B cell (primary cell): ENCODE results near the gene SYNDIG1L.

ENCODE experiments used
- EZH2 ChIP-seq: IDR thresholded peaks from 2 replicates; pipeline ENCODE4 v1.6.1; 2012; ENCODE audit warnings: borderline replicate concordance, low read depth, mild to moderate bottlenecking, moderate library complexity, low read length; ENCODE audit not compliant: insufficient read depth, poor library complexity, severe bottlenecking
- TF ChIP-seq, protein P1 (sequence below): fragments of 200-600 bp; IDR thresholded peaks from one replicate; pipeline ENCODE4 v1.8.0; 2022; ENCODE audit warnings: antibody characterized with exemption, mild to moderate bottlenecking

DNA sequence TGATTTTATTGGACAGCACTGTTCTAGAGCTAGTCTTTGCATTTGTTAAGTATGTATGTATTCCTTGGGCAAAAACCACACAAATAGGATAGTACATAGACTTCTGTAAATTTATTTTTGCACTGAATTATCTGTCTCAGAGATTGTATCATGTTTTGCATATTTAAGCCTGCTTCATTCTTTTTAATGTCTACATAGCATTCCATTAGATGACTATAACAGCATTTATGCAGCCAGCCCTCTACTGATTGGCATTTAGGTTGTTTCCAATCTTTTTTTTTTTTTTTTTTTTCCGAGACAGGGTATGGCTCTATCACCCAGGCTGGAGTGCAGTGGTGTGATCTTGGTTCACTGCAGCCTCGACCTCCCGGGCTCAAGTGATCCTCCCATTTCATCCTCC lies 34.5 kb downstream of the SYNDIG1L start:
- TF ChIP-seq EZH2: no peak
- TF ChIP-seq, protein P1, sequence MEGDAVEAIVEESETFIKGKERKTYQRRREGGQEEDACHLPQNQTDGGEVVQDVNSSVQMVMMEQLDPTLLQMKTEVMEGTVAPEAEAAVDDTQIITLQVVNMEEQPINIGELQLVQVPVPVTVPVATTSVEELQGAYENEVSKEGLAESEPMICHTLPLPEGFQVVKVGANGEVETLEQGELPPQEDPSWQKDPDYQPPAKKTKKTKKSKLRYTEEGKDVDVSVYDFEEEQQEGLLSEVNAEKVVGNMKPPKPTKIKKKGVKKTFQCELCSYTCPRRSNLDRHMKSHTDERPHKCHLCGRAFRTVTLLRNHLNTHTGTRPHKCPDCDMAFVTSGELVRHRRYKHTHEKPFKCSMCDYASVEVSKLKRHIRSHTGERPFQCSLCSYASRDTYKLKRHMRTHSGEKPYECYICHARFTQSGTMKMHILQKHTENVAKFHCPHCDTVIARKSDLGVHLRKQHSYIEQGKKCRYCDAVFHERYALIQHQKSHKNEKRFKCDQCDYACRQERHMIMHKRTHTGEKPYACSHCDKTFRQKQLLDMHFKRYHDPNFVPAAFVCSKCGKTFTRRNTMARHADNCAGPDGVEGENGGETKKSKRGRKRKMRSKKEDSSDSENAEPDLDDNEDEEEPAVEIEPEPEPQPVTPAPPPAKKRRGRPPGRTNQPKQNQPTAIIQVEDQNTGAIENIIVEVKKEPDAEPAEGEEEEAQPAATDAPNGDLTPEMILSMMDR: no peak
